Amniotic epithelial cell (primary cell): ENCODE results near the gene KPNA6.
"Not testable (repeated sequence)": the region's sequence is repeated elsewhere in the genome, so short reads cannot be mapped to it uniquely, and the experiment has no call there.

Experiments
- DNase-seq: peaks from one replicate; pipeline ENCODE4 v3.0.0-alpha.2; 2010; ENCODE audit warnings: low read depth

The KPNA6 gene

DNA sequence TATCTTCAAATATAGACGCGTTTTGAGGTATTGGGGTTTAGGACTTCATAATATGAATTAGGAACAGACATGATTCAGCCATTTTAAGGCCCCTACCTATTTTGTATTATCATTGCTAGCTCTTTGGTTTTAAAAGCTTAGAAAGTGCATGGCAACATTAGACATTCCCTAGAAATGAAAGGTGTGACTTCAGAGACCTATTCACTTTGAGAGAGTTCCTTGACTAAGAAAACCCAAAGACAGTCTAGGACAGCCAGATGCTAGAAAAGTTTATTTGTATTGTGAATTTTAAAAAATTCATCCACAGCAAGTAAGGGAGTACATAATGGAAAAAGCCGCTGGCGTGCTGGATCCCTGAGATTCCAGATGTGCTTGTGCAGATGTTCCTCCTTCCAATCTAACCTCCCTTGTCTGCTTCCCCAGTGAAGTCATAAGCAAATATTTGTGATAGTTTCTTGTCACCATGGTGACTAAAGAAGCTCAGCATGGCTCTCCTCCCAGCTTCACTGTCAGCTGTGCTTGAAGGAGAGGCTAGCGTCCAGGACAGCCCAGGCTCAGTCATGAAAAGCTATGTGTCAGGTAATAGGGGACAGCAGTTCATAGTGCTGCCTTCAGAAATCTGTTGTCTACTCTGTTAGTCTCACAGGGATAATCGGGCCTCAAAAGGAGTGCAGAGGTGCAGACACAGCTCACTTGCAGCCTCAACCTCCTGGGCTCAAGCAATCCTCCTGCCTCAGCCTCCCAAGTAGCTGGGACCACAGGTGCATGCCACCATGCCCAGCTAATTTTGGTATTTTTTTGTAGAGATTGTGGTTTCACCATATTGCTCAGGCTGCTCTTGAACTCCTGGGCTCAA lies 34.8 kb downstream of the KPNA6 start:
- peak; percentile 47 for DNase-seq

DNA sequence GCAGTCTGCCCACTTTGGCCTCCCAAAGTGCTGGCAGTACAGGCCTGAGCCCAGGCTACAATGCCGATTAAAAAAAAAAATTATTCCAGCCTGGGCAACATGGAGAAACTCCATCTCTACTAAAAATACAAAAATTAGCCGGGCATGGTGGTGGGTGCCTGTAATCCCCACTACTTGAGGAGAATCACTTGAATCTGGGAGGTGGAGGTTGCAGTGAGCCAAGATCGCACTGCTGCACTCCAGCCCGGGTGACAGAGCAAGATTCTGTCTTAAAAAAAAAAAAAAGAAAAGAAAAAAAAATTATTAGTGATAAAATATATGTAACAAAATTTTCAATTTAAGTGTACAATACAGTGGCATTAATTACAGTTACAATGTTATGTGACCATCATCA lies 35.4 kb downstream of the KPNA6 start:
- DNase-seq = not testable (repeated sequence)

DNA sequence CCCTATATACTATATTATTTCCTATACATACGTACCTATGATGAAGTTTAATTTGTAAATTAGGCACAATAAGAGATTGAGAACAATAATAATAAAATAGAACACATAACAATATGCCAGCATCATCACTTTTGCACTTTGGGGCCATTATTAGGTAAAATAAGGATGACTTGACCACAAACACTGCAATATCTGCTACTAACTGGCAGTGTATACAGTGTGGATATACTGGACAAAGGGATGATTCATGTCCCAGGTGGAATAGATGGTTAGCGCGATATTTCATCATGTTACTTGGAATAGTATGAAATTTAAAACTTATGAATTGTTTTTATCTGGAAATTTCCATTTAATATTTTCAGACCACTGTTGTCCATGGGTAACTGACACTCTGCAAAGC lies 36.2 kb downstream of the KPNA6 start:
- DNase-seq = no peak

GRCh38 chr1:32147799-32148198 lies 39.9 kb downstream of the KPNA6 start:
- not testable (repeated sequence) for DNase-seq

DNA sequence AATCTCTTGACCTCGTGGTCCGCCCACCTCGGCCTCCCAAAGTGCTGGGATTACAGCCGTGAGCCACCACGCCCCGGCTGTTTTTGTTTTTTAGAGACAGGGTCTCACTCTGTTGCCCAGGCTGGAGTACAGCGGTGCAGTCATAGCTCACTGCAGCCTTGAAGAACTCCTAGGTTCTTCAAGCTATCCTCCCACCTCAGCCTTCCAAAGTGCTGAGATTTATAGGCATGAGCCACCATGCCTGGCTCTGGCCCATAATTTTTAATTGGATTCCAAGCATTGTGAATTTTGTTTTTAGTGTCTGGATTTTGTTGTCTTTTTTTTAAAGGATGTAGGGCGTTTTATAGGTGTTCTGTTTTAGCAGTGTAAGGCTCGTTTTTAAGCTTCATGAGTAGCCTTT lies 43.0 kb downstream of the KPNA6 start:
- peak; percentile 53 for DNase-seq

DNA sequence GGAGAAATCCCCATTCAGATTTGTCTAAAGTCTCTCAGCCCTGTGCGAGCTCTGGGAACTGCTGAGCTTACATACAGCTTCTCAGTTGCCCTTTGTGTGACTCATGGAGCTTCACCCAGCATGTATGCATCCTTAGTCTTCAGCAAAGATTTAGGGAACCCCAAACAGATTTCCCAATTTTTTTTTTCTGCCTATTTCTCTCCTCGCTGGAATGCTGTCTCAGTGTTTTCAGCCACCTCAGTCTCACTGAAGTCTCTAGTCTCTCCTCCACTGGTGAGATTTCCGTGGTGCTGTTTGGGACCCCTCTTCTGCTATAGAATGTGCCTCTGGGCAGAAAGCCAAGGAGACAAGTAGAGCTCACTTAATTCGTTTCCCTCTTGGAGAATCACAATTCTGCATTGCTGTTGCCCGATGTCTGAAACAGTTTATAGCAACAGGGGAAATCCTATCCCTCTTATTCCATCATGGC lies 43.5 kb downstream of the KPNA6 start:
- peak; percentile 75 for DNase-seq

DNA sequence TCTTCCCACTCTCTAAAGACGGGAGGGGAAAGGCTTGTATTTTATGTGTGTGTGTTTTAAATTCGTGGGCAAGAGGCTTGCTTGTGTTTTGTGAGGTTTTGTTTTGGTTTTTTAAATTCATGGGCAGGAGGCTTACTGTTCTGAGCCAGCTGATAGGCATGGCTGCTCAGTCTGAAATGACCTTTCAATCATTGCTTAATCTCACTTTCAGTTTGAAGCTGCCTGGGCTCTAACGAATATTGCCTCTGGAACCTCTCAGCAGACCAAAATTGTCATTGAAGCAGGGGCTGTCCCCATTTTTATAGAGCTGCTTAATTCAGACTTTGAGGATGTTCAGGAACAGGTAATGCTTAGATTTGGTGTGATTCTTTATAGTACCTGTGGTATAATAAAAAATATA lies 51.3 kb downstream of the KPNA6 start:
- no peak for DNase-seq

DNA sequence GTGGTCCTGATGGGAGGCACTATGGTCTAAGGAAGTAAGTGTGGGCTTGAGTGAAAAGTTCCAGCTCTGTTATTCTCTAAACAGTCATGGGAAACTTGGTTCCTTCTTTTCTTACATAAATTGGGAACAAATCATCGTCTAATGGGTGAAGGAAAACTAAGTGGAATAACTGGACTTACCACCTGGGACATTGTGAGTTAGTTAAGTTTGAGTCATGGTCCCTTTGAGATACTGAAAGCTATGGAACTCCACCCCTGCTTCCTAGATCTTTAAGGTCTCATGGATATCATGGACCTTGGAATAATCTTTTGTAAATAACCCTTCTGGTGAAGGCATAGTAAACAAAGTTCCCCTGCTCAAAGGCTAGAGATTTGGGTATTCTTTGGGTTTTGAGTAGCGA lies 55.5 kb downstream of the KPNA6 start:
- no peak for DNase-seq

- not testable (repeated sequence) for DNase-seq
These were observed 57.8 kb downstream of the KPNA6 start for GRCh38 chr1:32165633-32166032.

GRCh38 chr1:32170991-32171390 lies 63.1 kb downstream of the KPNA6 start:
- DNase-seq = no peak

DNA sequence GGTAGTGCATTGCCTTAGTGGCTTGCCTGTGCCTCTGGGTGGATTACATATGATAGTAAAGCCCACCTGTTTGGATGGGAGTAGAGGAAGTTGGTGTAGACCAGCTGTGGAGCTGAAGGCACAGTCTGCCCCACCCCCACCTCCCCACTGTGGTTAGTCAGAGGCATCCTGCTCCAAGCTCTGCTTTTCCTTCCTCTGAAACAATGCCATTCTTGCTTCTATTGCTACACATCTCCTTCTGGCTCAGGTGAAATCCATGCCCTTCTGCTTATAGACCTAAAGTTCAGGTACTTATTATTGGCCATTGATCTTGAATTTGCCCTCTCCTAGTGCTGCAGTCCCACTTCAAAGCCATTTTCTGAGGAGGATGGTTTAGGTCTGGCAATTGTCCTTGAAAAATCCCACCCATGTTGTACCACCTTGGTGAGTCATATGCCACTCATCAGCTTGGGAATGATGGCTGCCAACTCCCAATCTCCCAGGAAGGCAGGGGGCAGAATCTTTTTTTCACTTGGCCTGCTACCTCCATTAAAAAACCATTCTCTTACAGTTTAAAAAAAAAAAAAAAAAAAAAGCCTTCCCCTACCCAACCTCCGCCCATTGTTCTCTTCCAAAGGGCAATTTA lies 64.9 kb downstream of the KPNA6 start:
- peak; percentile 45 for DNase-seq

DNA sequence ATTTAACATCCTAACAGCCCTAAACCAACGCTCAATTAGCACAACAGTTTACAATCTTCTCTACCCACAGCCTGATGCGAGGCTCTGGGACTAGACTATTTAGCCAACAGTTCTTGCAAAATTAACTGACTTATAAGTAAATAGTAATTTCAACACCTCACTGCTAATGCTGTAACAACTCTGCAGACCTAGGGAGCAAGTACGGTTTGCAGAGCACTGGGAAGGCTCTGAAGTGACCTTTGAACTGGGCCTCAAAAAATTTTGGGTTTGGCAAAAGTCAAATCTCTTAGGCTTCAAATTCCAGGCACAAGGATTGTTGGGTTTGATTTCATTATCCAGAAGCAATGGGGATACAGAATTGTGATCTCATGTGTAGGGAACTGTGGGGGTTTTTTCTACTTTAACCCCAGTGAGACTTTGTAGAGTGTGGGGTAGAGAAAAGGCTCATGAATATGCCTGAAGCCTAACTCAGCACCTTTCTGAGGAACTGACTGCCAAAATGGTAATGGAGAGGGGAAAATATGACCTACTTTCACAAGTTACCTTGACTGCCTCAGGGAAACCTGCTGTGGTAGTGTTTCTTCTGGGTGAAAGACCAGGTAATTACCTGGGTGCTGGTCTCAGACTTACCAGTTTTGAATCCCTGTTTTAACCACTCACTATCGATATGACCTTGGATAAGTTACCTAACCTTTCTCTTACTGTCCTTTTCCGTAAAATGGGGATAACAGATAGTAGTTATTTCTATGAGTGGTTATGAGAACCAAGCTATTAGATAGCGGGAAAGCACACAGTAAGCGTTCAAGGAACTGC lies 70.7 kb downstream of the KPNA6 start:
- DNase-seq = peak; percentile 34

GRCh38 chr1:32179193-32179442 lies 71.3 kb downstream of the KPNA6 start:
- no peak for DNase-seq

DNA sequence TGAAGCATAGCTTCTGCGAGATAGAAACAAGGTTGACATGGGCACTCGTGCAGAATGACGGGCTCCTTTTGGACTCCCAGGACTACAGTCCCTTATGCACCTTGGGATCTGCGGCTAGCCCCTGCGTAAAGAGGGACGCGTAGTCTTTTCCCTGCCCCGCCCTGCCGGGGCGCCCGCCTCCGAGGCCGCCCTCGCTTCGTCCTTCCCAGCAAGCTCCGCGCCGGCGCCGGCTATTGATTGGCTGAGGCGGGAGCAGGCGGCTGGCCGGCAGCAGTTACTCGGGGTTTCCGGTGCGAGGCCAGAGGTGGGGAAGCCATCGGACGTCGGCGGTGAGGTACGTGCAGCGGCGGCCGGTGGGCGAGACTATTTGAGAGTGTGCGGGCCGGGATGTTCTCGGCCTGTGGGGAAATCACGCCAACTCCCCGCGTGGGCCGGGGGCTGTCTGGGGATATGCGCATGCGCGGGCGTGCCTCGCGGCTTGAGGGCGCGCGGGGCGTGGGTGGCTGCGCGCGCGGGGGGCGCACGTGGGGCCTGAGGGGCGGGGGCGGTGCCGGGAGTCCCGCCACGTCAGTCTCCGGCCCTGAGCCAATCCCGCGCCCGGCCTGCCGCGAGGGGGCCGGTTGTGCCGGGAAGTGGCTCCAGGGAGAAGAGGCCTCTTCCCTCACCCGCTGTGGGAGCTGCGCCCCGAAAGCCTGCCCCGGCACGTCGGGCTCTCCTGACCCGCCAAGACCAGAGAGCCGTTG lies 71.8 kb downstream of the KPNA6 start, which contains the start of gene TXLNA:
Gene TXLNA, plus strand, starts transcription at position 233 of the 743 bp plus-strand sequence. CDS start 671 bp downstream, outside the sequence.
- DNase-seq = peak; percentile 87

DNA sequence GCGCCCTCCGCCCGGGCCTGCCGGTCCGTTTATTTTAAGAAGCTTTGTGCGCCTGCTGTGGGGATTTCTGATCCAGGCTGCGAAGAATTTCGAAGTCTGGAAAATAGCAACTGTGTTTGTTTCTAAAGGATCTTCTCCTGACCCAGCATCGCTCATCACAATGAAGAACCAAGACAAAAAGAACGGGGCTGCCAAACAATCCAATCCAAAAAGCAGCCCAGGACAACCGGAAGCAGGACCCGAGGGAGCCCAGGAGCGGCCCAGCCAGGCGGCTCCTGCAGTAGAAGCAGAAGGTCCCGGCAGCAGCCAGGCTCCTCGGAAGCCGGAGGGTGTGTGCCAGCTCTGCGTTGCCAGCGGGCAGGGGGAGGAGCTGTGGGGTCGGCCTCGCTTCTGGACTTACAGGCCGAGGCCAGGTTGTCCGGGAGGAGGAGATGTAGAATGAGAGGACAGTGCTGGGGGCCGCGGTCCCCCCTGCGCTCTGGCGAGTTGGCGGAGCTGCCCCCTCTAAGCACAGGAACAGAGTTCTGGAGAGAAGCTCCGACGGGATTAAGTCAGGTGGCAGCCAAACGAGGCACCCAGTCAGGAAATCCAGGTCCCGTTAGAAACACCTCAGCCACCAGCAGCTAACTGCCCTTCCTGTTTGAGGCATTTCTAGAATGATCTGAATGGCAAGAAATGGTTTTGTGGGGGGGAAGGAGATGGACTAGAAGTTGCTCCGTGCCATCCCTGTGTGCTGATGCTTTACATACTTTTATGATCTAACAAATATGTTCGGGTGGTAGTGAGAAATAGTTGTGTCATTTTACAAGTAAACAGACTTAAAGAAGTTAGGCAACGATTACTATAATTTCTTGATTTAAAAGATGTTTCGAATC lies 72.6 kb downstream of the KPNA6 start:
- DNase-seq = peak; percentile 73

GRCh38 chr1:32181065-32181464 lies 73.2 kb downstream of the KPNA6 start:
- DNase-seq = no peak

DNA sequence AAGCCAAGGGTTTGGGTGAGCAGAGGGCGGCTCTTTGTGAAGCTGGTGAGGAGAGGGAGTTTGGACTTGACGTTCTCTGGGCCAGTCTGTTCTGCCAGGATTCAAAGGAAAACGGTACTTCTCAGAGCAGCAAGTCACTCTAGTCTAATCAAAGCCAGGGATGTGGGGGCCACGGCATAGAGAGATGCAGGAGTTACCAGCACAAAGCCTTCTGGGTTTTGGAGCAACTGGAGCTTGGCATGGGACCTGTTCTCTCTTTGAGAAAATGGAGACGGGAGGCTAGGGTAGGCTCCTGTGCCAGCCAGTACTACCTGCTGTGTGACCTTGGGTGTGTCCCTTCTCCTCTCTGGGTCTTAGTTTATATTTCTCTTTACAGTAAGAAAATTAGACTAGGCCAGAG lies 73.7 kb downstream of the KPNA6 start:
- no peak for DNase-seq

GRCh38 chr1:32182060-32182459 lies 74.2 kb downstream of the KPNA6 start:
- DNase-seq = no peak

GRCh38 chr1:32184650-32185049 lies 76.8 kb downstream of the KPNA6 start:
- no peak for DNase-seq

DNA sequence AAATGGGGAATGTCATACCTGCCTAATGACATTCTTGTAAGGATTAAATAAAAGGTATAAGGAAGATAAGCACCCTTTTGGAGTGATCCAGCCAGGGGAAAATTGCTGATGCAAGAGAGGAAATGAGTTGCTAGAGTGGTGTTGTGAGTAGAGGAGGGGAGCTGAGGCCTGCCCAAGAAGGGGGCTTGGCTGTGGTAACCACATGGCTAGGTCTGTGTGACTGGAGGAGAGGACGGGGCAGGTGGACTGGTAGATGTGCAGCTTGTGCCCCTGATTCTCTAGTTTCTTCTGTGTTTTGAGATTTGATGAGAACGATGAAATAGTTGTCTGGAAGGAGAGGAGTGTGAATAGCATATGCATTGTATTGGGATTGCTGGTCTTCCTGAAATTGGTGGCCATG lies 78.2 kb downstream of the KPNA6 start:
- DNase-seq = no peak

- no peak for DNase-seq
These were observed 78.6 kb downstream of the KPNA6 start for GRCh38 chr1:32186491-32186890.
